ENCODE data around the gene NRK. TPM values are rescaled to one million over a fixed set of nuclear protein-coding genes. Genes with fewer than 3 reads are reported as not detected.

The NRK gene
- total RNA-seq, 1 experiment from 2014 or later = not detected

Other genes with a start within 250 kb of the NRK start
- gene SERPINA7, start 216.2 kb downstream of the NRK start, total RNA-seq (2014; rRNA removed; shearing (Covaris generic)) = not detected in 2 replicates